Heart left ventricle (tissue), 13 donors: ENCODE measurements around the gene OR10A4.

Experiments
- POLR2A ChIP-seq, 2 donors: fragments of 450-650 bp; IDR thresholded peaks; one replicate each; pipeline ENCODE4 v1.6.1; 2017; ENCODE audit warnings: antibody characterized with exemption in 2 of 2, mild to moderate bottlenecking in 2 of 2, moderate library complexity in 2 of 2
- TF ChIP-seq, protein P1 (sequence below), 12 donors: fragments of 200-600 bp; sonication (generic) in 4 of 12; IDR thresholded peaks; one replicate each; pipeline versions ENCODE4 v1.5.0 to v1.8.0; 2018 to 2022; ENCODE audit warnings: antibody characterized with exemption in 12 of 12, mild to moderate bottlenecking in 5 of 12
- donor health status: ischemic (EF 13 %, LVEDD 7.1; RV severe dilation, severe dysfunction).
- donor health status: DM: no; HTN: yes; CAD: no.
- donor health status: DM: no; HTN: no; CAD: no.
- donor health status: ischemic (EF 25% LVEDD 6.9; RV normal size, moderate dysfunction).
- donor health status: ischemic (EF 25% LVEDD 5.7; RV mildly dilated, moderate dysfunction).
- donor health status: ischemic (EF 35%, LVEDD 5.7; RV mildly dilated, moderate dysfunction).
- donor health status: nonischemic (EF 11% LVEDD 7.7; RV severe dilation, severe dysfunction).
- donor health status: DM: yes; HTN: yes; CAD: no.
- donor health status: PGD.
- donor health status: ischemic (EF 29% LVEDD 5.4; RV normal size, mild dysfunction).
- donor health status: nonischemic (EF 23%, LVEDD 6.1; RV moderate dilation, normal function).

DNA sequence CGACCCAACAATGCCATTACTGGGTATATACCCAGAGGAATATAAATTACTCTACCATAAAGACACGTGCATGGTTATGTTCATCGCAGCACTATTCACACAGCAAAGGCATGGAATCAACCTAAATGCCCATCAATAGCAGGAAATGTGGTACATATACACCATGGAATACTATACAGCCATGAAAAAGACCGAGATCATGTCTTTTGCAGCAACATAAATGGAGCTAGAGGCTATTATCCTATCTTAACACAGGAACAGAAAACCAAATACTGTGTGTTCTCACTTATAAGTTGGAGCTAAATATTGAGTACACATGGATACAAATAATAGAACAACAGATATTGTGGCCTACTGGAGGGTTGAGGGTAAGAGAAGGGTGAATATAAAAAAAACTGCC lies 12.4 kb downstream of the OR10A4 start:
- TF ChIP-seq, protein P1, sequence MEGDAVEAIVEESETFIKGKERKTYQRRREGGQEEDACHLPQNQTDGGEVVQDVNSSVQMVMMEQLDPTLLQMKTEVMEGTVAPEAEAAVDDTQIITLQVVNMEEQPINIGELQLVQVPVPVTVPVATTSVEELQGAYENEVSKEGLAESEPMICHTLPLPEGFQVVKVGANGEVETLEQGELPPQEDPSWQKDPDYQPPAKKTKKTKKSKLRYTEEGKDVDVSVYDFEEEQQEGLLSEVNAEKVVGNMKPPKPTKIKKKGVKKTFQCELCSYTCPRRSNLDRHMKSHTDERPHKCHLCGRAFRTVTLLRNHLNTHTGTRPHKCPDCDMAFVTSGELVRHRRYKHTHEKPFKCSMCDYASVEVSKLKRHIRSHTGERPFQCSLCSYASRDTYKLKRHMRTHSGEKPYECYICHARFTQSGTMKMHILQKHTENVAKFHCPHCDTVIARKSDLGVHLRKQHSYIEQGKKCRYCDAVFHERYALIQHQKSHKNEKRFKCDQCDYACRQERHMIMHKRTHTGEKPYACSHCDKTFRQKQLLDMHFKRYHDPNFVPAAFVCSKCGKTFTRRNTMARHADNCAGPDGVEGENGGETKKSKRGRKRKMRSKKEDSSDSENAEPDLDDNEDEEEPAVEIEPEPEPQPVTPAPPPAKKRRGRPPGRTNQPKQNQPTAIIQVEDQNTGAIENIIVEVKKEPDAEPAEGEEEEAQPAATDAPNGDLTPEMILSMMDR (IDR thresholded peaks at IDR 0.05) = no peak
- no peak for TF ChIP-seq POLR2A (IDR thresholded peaks at IDR 0.05)
